Hindlimb muscle (tissue), 1 donor: ENCODE data around the gene NT5M. TPM values are rescaled to one million over a fixed set of nuclear protein-coding genes. Genes with fewer than 3 reads are reported as not detected.

Experiments used
- DNase-seq: peaks from one replicate; pipeline ENCODE4 v3.0.0-alpha.2; 2013
- polyA plus RNA-seq: library from polyadenylated mRNA; unstranded; fragments of 120-200 nt; gene quantifications from one replicate; pipeline ENCODE4 v1.2.1, GENCODE V29; 2013; ENCODE audit not compliant: insufficient read length

Gene NT5M
- polyA plus RNA-seq, 1 donor: 7.4 TPM

DNA sequence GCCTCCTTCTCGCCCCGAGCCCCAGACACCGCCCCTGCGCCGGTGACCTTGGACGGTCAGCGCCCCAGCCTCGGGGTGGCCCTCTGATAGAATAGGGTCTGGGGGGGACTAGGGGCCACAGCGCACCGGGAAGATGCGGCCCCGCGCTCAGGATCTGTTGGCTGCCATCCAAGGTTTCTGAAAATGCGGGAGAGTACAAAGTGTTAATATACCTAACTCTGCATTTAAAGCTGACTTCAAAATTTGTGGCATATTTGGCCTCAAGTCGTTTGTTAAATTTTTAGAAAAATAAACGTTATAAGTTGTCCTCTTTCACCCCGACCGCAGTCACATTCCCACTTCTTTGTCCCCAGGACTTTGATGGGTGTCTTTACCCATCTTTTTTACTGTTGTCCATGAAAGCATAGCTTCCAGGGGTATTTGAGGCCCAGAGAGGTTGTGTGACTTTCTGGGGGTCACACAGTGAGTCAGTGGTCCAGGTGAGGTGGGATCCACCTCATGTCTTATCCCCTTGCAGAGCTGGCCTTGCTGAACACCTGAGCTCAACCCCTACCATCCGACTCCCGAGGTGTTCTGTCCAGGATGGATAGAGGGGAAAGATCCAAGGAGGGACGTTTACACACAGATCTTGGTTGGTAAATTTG, 796 bp downstream of the NT5M start:
- no peak for DNase-seq

DNA sequence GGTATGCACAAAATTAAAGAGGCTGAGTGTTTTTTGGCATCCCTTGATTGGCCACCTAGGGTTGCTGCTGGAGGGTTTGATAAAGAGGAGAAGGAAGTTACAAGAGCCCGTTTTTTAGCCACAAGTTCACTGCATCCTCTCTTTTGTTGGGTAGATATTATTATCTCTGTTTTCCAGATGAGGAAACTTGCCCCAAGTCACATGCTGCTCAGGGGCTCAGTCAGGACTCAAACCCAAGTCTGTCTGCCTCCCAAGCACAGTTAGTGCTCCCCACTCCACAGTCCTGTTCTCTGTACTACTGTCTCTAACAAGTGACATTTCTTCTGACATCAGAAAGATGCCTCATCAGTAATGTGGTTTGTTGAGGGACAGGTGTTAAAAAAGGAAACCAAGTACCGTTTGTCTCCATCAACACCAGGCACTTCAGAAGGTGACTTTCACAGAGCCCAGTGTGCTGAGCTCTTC, 1.4 kb downstream of the NT5M start:
- DNase-seq: no peak

DNA sequence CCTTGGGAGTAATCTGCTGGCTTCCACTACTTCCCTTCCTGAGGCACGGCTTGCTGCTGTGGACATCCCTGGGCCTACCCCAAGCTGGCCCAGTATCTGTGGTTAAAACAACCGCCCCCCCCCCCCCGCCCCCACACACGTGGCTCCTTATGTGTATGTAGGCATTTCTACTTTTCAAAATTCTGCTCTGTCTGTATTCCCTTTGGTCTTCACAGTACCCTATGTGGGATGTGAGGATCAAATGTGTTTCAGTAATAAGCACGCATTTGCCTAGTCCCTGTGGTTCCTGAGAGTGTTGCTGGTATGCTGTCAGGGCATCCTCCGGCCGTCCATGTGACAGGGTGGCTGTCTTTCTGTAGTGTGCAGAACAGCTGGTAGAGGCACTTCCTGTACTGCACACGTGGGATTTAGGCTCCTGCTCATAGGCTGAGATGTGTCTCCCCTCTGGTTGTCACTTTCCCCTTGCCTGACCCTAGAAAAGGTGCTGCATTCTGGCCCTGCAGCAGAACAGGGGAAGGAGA, 2.2 kb downstream of the NT5M start:
- no peak for DNase-seq

DNA sequence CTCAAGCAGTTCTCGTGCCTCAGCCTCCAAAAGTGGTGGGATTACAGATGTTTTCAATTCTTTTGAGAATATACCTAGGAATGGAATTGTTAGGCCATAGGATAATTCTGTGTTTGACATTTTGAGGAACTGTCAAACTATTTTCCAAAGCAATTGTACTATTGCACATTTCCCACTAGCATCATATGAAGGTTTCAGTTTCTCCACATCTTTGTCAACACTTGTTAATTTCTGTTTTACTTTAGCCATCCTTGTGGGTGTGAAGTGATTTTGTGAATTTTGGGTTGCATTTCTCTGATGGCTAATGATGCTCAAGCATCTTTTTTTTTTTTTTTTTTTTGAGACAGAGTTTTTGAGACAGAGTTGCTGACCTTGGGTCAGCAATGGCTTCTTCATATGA, 6.2 kb downstream of the NT5M start:
- DNase-seq: no peak

DNA sequence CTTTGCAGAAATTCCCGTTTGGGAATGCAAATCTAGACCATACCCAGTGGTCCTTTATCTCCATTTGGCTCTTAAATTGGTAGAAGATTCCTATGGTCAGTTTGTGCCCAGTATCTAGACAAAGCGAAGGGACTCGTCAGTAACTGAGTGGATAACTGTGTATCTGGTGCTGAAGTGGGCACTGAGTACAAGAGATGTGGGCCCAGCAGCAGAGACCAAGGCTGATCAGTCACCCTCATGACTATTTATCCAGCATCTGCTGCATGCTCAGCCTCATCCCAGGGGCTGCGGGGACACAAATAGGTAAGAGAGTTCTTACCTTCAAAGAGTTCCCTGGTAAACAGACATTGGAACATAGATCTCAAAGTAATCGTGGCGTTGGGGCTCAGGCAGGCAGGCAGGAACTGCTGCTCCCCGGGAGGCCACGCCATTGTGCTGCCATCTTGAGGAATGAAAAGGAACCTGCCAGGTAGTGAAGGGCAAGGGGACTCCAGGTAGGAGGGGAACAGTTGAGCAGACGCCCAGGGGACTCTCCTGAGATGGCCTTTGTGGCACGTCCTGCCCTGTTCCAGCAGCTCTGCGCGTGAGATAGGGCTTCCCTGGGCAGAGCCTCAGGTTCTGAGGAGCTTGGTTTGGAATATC, 10.3 kb downstream of the NT5M start:
- DNase-seq: no peak

DNA sequence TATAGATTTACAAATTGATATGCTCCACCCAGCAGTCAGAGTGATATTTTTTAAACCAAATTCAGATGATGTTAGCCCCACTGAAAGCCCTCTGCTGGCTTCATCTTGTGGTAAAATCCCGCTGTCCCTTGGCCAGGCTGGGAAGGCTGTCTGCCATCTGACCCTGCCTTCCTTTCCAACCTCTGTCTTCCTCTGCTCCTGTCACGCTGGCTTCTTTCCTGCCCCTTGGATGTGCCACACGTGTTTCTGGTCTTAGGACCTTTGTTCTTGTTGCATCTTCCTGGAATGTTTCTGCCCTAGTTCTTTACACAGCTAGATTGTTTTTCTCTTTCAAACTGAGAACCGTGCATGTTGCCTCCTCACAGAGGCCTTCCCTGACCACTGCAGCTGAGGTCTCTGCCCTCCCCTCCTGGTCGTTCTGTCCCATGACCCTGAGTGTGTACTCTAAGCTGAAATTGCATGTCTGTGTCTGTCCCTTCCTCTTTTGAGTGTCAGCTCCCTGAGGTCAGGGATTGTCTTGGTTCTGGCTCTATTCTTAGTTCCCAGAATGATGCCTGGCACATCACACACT, 11.4 kb downstream of the NT5M start:
- DNase-seq: no peak

DNA sequence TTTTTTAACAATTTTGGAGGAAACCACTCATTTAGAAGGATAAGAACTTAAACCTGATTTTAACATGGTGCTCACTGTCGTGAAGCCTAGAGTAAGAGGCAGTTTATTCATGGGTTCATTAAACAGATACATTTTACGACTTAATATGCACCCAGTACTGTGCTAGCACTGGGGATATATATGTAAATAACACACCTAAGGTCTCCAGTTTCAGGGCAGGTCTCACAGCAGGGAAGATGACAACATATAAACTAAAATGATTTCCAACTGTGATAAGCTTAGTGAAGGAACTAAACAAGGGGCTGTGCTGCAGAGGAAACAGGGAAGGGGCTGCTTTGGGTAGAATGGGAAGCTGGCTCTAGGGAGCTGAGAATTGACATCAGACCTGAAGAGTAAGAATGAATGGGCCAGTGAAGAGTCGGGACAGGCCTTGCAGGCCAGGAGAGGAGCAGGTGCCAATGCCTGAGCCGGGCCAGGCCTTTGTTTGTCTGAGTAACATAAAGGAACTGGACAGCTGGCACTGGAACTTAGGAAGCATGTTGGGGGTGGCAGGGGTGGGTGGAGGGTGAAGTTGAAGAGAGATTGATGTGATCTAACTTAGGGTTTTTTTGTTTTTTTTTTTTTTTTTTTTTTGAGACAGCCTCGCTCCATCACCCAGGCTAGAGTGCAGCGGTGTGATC, 12.1 kb downstream of the NT5M start:
- no peak for DNase-seq

DNA sequence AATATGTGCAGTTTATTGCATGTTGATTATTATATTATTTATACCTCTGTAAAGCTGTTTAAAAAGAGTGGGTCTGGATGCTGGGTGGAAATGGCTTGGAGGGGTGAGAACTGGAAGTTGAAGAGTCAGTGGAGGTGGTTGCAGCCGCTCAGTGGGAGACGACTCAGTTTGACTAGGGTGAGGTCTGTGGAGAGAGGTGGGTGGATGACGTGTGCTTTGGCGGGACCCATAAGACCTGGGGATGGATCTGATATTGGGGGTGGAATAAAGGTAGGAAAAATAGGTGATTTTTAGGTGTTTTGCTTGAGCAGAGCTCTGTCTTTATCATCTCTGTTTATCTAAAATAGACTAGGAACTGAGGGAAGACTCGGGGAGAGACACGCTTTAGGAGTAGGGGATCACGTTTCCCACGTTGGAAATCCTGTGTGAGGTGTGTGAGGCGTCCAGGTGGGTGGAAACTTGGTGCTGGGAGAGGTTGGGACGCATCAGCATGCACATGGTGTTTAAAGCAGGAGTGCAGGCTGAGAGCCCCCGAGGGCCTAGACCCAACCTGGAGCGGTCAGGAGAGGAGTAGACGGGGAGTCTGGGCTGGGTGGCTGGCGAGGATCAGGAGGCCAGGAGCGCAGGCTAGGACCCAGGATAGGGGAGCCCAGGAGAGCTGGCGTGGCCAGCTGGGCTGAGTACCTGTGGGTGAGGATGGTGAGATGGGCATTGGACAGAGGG, 17.2 kb downstream of the NT5M start:
- DNase-seq: no peak

DNA sequence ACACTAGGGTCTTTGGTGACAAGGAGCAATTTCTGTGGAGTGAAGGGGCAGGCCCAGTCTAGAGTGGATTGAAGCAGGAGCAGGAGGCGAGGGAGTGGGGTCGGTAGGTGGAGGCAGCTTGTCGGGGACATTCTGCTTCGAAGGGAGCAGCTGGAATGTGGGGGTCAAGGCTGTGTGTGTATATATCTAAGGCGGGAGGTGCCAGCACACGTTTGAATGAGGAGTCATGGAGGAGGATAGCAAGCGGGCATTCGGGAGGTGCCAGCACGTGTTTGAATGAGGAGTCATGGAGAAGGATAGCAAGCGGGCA, 17.7 kb downstream of the NT5M start:
- no peak for DNase-seq

DNA sequence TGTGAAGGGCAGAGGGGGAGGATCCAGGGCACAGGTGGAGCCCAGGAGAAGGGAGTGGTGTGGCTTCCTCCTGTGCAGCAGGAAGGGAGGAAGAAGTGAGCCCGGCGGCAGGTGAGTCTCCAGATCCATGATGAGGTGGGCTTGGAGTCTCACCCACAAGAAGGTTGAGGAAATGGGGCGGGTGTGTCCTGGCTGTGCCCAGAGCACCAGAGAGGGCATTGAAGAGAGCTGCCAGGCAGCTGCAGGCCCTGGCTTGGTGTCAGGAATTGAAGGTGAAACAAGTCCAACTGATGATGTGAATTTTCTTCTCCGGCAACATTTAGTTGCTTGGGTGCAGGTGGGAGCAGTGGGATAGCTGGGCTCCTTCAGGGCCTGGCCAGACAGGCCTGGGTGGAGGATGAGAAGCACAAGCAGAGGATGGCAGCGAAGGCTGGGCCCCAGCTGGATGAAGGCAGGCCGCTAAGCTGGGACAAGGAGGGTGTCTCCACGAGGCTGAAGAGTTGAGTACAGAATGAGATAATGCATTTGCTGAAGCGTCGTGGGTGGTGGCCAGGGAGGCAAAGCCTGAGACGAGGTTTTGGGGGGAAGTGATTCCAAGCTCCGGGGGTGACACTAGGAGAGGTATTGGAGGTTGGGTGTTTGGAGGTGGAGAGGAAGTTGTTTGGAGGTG, 18.3 kb downstream of the NT5M start:
- DNase-seq: no peak

DNA sequence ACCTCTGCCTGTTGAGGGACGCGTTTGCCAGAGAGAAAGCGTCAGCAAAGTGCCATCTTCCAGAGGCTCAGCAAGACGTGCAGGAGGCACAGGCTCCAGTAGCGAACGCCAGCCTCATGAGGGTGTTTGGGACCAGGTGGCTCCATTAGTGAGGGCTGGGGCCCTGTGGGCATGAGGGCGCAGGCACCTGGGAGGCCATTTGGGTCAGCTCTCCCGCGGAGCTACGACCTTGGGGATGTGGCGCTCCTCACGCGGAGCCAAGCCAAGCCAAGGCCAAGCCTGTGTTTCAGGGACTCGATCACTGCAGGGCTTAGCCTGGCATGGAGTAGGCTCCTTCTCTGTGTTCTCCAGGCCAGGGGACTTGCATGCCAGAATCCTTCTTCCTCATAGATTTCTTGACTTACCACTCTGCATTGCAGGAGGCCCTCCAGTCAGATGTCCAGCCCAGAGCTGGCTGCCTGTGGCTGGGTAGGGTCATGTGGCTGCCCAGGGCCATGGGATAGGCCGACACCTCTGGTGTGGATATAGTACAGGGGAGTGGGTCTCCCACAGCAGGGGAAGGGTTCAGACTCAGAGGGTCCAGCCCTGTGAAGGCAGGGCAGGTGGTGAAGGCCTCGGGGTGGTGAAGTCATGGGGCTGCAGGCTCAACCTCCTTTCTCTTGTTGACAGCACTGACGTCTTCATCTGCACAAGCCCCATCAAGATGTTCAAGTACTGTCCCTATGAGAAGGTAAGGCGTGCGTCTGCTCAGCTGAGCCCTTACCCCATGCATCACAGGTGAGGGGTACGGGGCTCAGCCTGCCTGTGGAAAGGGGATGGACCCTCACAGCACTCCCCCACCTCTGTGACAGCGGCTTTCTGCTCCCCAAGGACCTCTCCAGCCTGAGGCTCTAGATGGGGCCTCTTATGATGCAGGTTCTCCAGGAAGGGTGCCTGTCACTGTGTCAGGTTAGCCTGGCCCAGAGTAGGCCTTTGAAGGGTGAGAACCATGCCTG, 19.6 kb downstream of the NT5M start:
- DNase-seq: no peak

DNA sequence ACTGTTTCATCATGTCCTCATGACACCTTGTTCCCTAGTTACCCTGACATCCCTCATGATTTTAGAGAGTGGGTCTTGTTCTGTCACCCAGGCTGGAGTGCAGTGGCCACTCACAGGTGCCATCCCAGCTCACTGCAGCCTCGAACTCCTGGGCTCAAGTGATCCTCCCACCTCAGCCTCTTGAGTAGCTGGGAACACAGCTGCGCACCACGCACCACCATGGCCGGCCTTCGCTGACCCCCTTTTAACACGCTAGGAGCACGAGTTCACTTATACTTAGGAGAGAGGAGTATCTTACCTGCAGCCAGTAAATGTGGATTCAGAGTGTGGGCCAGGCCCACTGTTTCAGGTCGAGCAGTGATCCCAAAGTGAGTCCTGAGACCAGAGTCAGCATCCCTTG, 21.4 kb downstream of the NT5M start:
- no peak for DNase-seq

DNA sequence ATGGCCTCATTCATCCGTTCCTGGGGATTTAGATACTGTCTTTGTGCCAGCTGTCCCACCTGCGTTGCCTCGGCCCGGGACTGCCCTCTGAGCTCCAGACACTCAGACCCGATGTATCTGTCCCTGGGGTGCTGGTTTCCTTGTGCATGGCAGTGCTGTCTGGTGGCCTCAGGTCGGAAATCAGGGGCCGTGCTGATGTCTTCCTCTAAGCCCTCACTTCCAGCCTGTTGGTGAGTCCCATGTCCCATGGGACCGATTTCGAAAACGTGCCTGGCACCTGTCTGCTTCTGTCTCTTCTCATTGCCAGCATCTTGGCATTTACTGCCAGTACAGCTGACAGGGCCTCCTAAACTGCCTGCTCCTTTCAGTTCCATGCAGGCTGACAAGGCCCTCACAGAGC, 22.1 kb downstream of the NT5M start:
- no peak for DNase-seq

DNA sequence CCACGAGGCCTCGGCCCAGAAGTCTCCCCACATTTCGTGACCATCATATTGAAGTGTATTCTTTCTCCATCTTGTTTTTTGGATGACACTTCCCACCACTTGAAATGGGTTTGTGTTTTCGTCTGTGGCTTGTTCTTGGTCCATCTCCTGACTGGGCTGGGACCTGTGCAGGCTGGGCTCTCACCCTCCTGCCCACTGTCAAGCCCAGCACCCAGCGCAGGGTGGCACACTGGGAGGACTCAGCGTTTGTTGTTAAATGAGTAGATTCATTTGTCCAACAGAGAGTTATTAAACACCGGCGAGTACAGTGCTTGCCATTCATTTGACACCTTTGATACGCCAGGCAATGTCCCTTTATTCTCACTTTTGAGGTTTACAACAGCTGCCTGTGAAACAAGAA, 22.6 kb downstream of the NT5M start:
- no peak for DNase-seq

DNA sequence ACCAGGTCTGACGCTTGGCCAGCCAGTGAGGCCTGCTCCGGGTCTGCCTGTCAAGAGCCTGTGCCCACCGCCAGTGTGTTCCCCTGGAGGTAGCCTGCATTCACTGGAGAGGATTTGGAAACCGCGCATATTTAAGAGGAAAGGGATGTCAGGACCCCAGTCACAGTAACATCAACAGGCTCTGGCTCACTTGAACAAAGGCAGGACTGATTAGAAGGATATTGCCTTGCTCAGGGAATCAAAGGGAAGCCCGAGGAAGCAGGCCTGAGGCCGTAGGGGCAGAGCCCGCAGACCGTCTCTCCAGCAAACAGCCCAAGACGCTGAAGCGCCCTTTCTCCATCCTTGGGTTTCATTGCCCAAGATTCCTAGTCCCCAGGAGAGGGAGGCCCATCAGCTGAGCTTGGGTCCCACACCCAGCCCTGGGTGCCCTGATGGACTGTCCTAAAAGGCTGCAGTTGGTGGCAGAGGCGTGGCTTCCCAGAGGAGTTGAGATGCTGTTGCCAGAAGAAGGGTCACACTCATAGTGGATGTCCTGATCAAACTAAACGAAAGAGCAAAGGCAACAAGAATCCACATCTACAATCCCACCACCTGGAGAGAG, 23.2 kb downstream of the NT5M start:
- no peak for DNase-seq

DNA sequence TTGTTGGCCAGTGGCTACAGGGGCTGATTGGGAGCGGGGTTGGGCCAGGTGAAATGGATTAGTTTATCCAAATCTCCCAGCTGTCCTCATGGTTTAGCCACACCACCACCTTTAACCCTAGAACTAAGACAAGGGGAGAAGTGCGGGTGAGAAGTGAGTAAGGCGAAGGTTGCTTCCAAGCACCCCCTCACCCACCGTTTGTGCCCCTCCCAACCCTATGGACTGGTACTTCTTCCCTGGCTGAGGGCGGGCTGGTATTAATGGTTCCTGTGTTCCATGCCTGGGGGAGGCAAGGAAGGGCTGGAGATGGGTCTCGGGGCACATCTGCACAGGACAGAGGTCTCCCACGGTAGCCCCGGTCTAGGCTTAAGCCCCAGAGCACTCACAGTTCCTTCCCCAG, 25.1 kb downstream of the NT5M start:
- no peak for DNase-seq

DNA sequence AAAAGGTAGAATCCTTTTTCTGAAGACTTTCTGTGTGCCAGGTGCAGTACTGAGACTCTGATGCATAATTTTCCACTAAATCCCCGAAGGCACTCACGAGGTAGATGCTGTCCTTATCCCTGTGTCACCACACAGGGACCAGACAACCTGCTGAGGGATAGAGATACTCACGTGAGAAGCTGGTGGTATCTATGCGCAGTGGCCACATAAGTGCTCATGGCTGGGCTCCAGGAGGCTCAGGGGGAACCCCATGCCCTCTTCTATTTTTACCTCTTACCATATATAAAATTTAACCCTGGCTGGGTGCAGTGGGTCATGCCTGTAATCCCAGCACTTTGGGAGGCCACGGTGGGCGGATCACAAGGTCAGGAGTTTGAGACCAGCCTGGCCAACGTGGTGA, 38.3 kb downstream of the NT5M start:
- DNase-seq: no peak

DNA sequence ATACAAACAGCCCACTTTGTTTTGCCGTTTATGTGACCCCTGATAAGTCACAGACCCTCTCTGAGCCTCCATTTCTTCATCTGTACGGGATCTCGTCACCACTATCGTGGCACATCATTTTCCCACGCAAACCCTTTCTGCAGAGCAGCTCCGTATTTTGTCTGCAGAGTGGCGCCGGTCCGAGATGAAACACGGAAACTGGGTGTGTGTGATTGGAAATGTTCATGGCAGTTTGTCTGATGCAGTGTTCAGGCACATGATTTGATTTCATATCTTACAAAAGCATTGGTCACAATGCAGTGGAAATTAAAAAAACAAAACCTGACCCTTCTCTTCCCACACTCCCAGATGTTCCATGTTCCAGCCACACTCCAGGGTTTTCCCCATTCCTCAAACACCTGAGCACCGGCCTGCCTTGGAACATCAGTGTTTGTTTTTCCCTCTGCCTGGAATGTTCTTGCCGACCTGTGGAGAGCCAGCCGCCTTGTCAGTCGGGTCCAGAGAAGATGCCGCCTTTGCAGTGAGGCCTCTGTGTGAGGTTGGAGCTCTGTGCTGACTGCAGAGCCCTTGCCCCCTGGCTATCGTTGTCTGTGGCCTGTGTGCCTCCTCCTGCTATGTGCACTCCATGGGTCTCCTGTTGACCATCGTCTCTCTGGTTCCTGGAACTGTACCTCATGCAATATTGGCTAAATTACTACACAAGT, 39.2 kb downstream of the NT5M start:
- no peak for DNase-seq

DNA sequence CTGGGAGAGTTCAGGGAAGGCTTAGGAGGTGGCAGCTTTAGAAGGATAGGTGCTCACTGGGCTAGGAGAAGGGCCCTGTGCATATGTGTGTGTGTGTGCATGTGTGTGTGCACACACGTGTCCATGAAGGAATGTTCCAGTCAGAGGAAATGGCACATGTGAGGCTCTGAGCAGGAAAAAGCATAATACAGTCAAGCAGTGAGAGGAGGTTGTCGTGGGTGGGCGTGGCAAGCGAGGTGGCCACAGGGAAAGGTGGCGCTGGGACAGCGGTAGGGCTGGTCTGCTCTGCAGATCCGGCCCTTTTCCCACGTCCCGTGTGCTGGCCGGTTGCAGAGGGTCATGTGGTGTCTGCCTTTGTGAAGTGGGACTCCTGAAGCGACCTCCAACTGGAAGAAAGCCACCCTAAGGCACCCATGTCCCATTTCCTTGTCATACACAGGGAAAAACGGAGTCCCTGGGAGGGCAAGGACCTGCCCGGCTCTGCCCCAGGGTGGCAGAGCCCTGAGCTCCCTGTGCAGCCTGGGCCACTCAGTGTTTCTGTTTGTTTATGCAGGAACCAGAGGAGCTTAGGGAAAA, 40.1 kb downstream of the NT5M start:
- DNase-seq: no peak
